K562 (cell line): ENCODE results near the gene RITA1. TPM values are rescaled to one million over a fixed set of nuclear protein-coding genes. Genes with fewer than 3 reads are reported as not detected.

Experiments used
- ESRRB ChIP-seq: fragments of 250-450 bp; sonication (Bioruptor Pico); IDR thresholded peaks from 2 replicates; pipeline ENCODE4 v1.5.0; 2020; ENCODE audit warnings: mild to moderate bottlenecking, moderate library complexity, borderline replicate concordance
- MEF2D ChIP-seq: conservative IDR thresholded peaks from 2 replicates; pipeline ENCODE4 v1.6.1; 2016; ENCODE audit warnings: low read depth, missing genetic modification characterization, missing compliant biosample characterization
- MEIS2 ChIP-seq: fragments of 450-650 bp; IDR thresholded peaks from 2 replicates; pipeline ENCODE4 v1.6.1; 2014; ENCODE audit warnings: mild to moderate bottlenecking; ENCODE audit not compliant: partially characterized antibody
- NCOA1 ChIP-seq: fragments of 450-650 bp; IDR thresholded peaks from 2 replicates; pipeline ENCODE4 v1.6.1; 2016; ENCODE audit warnings: low read depth
- NCOR1 ChIP-seq: fragments of 450-650 bp; IDR thresholded peaks from 2 replicates; pipeline ENCODE4 v1.6.1; 2016; ENCODE audit warnings: mild to moderate bottlenecking, moderate library complexity
- PHB2 ChIP-seq: fragments of 450-650 bp; IDR thresholded peaks from 2 replicates; pipeline ENCODE4 v1.6.1; 2017; ENCODE audit warnings: low read depth
- POLR2H ChIP-seq: IDR thresholded peaks from 2 replicates; pipeline ENCODE4 v1.6.1; 2016; ENCODE audit warnings: missing genetic modification characterization, low read depth, mild to moderate bottlenecking, control low read depth, missing compliant biosample characterization, moderate library complexity
- SAFB2 ChIP-seq: fragments of 200-400 bp; formaldehyde crosslinking; IDR thresholded peaks from 2 replicates; pipeline ENCODE4 v1.6.1; 2018; ENCODE audit warnings: borderline replicate concordance, low read length, low read depth, moderate library complexity; ENCODE audit not compliant: severe bottlenecking
- SLC30A9 ChIP-seq: fragments of 250-450 bp; sonication (Bioruptor Pico); IDR thresholded peaks from 2 replicates; pipeline ENCODE4 v1.8.0; 2022; ENCODE audit warnings: mild to moderate bottlenecking, moderate library complexity
- TARDBP ChIP-seq: fragments of 450-650 bp; IDR thresholded peaks from 2 replicates; pipeline ENCODE4 v1.6.1; 2016
- U2AF1 ChIP-seq: fragments of 200-400 bp; formaldehyde crosslinking; optimal IDR thresholded peaks from 2 replicates; pipeline ENCODE3; 2017; ENCODE audit warnings: mild to moderate bottlenecking, low read depth, low read length, moderate library complexity
- ZNF263 ChIP-seq: sonication (generic); formaldehyde crosslinking; IDR thresholded peaks from 2 replicates; pipeline ENCODE4 v1.8.0; 2022; ENCODE audit warnings: mild to moderate bottlenecking, missing genetic modification reagents, borderline replicate concordance
- ZNF347 ChIP-seq: fragments of 450-650 bp; formaldehyde crosslinking; IDR thresholded peaks from 2 replicates; pipeline ENCODE4 v1.4.0; 2020; ENCODE audit warnings: low read depth, mild to moderate bottlenecking, moderate library complexity
- ZNF766 ChIP-seq: fragments of 200-800 bp; sonication (Bioruptor generic); conservative IDR thresholded peaks from 2 replicates; pipeline ENCODE4 v1.6.1; 2016; ENCODE audit warnings: missing genetic modification characterization, missing compliant biosample characterization
- polyA plus RNA-seq, 8 experiments: library from polyadenylated mRNA; depleted of rRNA in 4 of 8; stranded (reverse) in 5 of 8; unstranded in 3 of 8; fragments of >200 nt; fragmentation: Nextera tagmentation in 2 of 8; fragmentation: Illumina TruSeq in 1 of 8; extraction: Ambion mirVana in 2 of 8; extraction: Trizol in 1 of 8; gene quantifications; 2 replicates each; pipeline versions ENCODE4 v1.2.1 to v1.2.3, GENCODE V29; 2011 to 2014; ENCODE audit warnings: inconsistent platforms in 1 of 8, missing spikeins in 1 of 8
- total RNA-seq, 7 experiments: library from RNA; depleted of rRNA in 6 of 7; stranded (reverse); fragments of >200 nt in 6 of 7; fragmentation: Illumina TruSeq in 2 of 7; extraction: Trizol in 2 of 7; gene quantifications; 2 replicates each; pipeline versions ENCODE4 v1.2.1 to v1.2.3, GENCODE V29; 2011 to 2021; ENCODE audit warnings: low replicate concordance in 1 of 7
- TF ChIP-seq, protein P1 (sequence below): sonication (generic); formaldehyde crosslinking; IDR thresholded peaks from 2 replicates; pipeline ENCODE4 v1.8.1; 2022; ENCODE audit warnings: missing genetic modification reagents
- TF ChIP-seq, protein P2 (sequence below): fragments of 250-450 bp; sonication (Bioruptor Pico); IDR thresholded peaks from 2 replicates; pipeline ENCODE4 v1.4.0; 2020
- TF ChIP-seq, protein P3 (sequence below), 3 experiments: fragments of 200-800 bp in 1 of 3; fragments of 250-450 bp in 1 of 3; fragments of 450-650 bp in 1 of 3; sonication (Bioruptor Pico) in 1 of 3; sonication (Bioruptor generic) in 1 of 3; formaldehyde crosslinking in 1 of 3; IDR thresholded peaks; 2 replicates each; pipeline versions ENCODE4 v1.6.1 to v1.8.0; 2016 to 2022; ENCODE audit warnings: mild to moderate bottlenecking in 2 of 3, missing genetic modification characterization in 2 of 3, missing compliant biosample characterization in 1 of 3, moderate library complexity in 1 of 3
- TF ChIP-seq, protein P4 (sequence below): fragments of 250-450 bp; sonication (Bioruptor Pico); IDR thresholded peaks from 2 replicates; pipeline ENCODE4 v1.8.0; 2021; ENCODE audit warnings: moderate library complexity, mild to moderate bottlenecking, inconsistent platforms

The RITA1 gene
- total and polyA plus RNA-seq, 9 of the 15 experiments (the other 6 are each of a cell fraction or from before 2014, with no cell fraction given), result 2.8 to 40.4 (median 18.0) TPM

DNA sequence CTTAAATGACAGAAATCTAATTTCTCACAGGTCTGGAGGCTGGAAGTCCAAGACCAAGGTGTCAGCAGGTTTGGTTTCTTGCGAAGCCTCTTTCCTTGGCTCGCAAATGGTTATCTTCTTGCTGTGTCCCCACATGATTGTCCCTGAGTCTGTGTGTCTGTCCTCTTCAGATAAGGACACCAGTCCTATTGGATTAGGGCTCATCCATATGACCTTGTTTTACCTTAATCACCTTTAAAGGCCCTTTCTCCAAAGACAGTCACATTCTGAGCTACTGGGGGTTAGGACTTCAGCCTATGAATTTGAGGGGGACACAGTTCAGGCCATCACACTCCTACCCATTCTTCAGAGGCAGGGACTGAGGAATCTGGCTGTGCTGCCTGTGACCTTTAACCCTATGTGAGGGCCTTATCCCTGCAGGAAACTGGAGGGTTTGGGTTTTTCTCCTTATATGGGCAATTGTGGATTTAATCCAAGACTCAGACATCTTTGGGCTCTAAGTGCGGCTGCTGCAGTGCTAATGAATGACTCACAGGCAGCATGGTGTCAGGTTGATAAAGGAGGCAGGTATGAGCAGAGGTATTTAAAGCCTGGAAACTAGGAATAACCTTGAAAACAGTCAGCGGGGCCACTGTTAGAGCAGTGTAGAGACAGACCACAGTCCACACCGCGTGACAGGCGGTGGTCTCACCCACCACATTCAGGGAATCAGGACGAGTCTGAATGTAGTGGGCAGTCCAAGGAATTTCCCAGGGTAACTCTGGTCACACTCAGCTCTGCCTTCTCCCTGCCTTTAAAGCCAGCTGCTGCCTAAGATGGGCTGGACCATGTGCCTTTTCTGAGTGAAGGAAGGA lies 45.9 kb downstream of the RITA1 start (continued):
- TF ChIP-seq, protein P1, sequence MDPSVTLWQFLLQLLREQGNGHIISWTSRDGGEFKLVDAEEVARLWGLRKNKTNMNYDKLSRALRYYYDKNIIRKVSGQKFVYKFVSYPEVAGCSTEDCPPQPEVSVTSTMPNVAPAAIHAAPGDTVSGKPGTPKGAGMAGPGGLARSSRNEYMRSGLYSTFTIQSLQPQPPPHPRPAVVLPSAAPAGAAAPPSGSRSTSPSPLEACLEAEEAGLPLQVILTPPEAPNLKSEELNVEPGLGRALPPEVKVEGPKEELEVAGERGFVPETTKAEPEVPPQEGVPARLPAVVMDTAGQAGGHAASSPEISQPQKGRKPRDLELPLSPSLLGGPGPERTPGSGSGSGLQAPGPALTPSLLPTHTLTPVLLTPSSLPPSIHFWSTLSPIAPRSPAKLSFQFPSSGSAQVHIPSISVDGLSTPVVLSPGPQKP, result no peak
- TF ChIP-seq TARDBP (0 out of 2 replicates have a peak, but pooled peaks have one; percentile 16), ZNF766 (CRISPR knock-in tag) (peak; percentile 81), ESRRB (CRISPR knock-in tag) (no peak), ZNF263 (CRISPR knock-in tag) (no peak), POLR2H (tag) (no peak), PHB2 (no peak), U2AF1 (no peak), MEIS2 (peak; percentile 50), SLC30A9 (no peak), ZNF347 (no peak), NCOR1 (peak; percentile 83), SAFB2 (no peak), NCOA1 (peak; percentile 30; the same call in 1 of the 2 replicates), MEF2D (peak; percentile 50; the same call in 1 of the 2 replicates)
- TF ChIP-seq, protein P2, sequence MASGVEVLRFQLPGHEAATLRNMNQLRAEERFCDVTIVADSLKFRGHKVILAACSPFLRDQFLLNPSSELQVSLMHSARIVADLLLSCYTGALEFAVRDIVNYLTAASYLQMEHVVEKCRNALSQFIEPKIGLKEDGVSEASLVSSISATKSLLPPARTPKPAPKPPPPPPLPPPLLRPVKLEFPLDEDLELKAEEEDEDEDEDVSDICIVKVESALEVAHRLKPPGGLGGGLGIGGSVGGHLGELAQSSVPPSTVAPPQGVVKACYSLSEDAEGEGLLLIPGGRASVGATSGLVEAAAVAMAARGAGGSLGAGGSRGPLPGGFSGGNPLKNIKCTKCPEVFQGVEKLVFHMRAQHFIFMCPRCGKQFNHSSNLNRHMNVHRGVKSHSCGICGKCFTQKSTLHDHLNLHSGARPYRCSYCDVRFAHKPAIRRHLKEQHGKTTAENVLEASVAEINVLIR (CRISPR knock-in tag), result 0 out of 2 replicates have a peak, but pooled peaks have one; percentile 2
- TF ChIP-seq, protein P3, sequence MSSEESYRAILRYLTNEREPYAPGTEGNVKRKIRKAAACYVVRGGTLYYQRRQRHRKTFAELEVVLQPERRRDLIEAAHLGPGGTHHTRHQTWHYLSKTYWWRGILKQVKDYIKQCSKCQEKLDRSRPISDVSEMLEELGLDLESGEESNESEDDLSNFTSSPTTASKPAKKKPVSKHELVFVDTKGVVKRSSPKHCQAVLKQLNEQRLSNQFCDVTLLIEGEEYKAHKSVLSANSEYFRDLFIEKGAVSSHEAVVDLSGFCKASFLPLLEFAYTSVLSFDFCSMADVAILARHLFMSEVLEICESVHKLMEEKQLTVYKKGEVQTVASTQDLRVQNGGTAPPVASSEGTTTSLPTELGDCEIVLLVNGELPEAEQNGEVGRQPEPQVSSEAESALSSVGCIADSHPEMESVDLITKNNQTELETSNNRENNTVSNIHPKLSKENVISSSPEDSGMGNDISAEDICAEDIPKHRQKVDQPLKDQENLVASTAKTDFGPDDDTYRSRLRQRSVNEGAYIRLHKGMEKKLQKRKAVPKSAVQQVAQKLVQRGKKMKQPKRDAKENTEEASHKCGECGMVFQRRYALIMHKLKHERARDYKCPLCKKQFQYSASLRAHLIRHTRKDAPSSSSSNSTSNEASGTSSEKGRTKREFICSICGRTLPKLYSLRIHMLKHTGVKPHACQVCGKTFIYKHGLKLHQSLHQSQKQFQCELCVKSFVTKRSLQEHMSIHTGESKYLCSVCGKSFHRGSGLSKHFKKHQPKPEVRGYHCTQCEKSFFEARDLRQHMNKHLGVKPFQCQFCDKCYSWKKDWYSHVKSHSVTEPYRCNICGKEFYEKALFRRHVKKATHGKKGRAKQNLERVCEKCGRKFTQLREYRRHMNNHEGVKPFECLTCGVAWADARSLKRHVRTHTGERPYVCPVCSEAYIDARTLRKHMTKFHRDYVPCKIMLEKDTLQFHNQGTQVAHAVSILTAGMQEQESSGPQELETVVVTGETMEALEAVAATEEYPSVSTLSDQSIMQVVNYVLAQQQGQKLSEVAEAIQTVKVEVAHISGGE (CRISPR knock-in tag; IDR thresholded peaks at IDR 0.05), result 0 out of 6 replicates have a peak, but pooled peaks of 1 of the 3 experiments have one; percentile 18
- TF ChIP-seq, protein P4, sequence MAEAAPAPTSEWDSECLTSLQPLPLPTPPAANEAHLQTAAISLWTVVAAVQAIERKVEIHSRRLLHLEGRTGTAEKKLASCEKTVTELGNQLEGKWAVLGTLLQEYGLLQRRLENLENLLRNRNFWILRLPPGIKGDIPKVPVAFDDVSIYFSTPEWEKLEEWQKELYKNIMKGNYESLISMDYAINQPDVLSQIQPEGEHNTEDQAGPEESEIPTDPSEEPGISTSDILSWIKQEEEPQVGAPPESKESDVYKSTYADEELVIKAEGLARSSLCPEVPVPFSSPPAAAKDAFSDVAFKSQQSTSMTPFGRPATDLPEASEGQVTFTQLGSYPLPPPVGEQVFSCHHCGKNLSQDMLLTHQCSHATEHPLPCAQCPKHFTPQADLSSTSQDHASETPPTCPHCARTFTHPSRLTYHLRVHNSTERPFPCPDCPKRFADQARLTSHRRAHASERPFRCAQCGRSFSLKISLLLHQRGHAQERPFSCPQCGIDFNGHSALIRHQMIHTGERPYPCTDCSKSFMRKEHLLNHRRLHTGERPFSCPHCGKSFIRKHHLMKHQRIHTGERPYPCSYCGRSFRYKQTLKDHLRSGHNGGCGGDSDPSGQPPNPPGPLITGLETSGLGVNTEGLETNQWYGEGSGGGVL, result no peak
